Measurements from ENCODE around the gene CEACAM21. TPM values are rescaled to one million over a fixed set of nuclear protein-coding genes. Genes with fewer than 3 reads are reported as not detected.

Gene CEACAM21
- total RNA-seq, 1 experiment from 2014 or later, result 0.25 TPM

- Histone ChIP-seq H4K20me1 (ENCODE audit: insufficient read depth) (no peaks in the 10 kb centered on the region), H3K9ac (ENCODE audit: low read length) (no peak overlapping the region), H2AFZ (ENCODE audit: low read depth, low read length, poor library complexity, severe bottlenecking) (peak overlapping the region; percentile 100), H3K36me3 (ENCODE audit: control insufficient read depth in 1 of 2, insufficient read depth in 2 of 2, low read length in 2 of 2) (no peaks in the 10 kb centered on the region), H3K27ac (ENCODE audit: low read depth, low read length) (no peak overlapping the region), H3K4me2 (ENCODE audit: low read length) (peak overlapping the region; percentile 54), H3K4me3 (replicated peaks in 1 of 2; ENCODE audit: low read depth in 1 of 2, low read length in 2 of 2) (no peak overlapping the region), H3K4me1 (ENCODE audit: control insufficient read depth in 1 of 2, insufficient read depth in 2 of 2, low read length in 2 of 2) (peaks cover 0 to 4% of the 10 kb centered on the region in 2 experiments; a peak in 1 of 4 replicates), H3K27me3 (ENCODE audit: insufficient read depth, low read length) (peaks cover 9% of the 10 kb centered on the region; the same call in 1 of the 2 replicates), H3K9me3 (ENCODE audit: control insufficient read depth in 1 of 2, insufficient read depth in 1 of 2, low read depth in 1 of 2, low read length in 2 of 2) (no peaks in the 10 kb centered on the region; a peak in 1 of 4 replicates), H3K79me2 (ENCODE audit: insufficient read depth, low read length) (no peaks in the 10 kb centered on the region), H3K9me2 (ENCODE audit: insufficient read depth) (no peaks in the 10 kb centered on the region)
- ChIA-PET CTCF (interaction anchor here (0.8 to 1.0 kb wide), 3 partner anchors 10 to 93 kb away, joined by 3 to 5 read pairs (median 4); no protein-coding TSS in a partner anchor), POLR2A (no interaction called here), RAD21 (ENCODE audit: low non-redundant PET in 1 of 2, low total read pairs in 2 of 2, uncharacterized antibody in 2 of 2, unreplicated experiment in 2 of 2) (no interaction called here)
- DNase-seq (ENCODE audit: low read depth, low spot score) (peak; percentile 36), ATAC-seq (peak; percentile 76)
- intact Hi-C loops (cut with micrococcal nuclease), result no loop called here
- BruUV-seq (replicated peaks), result no TSS peak
- no peak for TF ChIP-seq ZNF274 (IDR thresholded peaks at IDR 0.05; ENCODE audit: low read depth, low read length)
- no peak for TF ChIP-seq POLR2A (IDR thresholded peaks at IDR 0.05; ENCODE audit: borderline replicate concordance, extremely low read depth, insufficient read depth, insufficient read length)
- TF ChIP-seq SIN3A (IDR thresholded peaks at IDR 0.05; ENCODE audit: low read depth), result no peak
- peak; percentile 47; the same call in 1 of the 2 replicates for TF ChIP-seq RAD21 (IDR thresholded peaks at IDR 0.05; ENCODE audit: low read depth)
- TF ChIP-seq CTCF (IDR thresholded peaks at IDR 0.05 in 2 of 3, conservative IDR thresholded peaks at IDR 0.05 in 1 of 3; ENCODE audit: borderline replicate concordance in 1 of 3, insufficient read depth in 1 of 3, low read depth in 2 of 3, low read length in 2 of 3), result peak; percentile 58 to 78 (median 63); a peak in 5 of 6 replicates
Observed at GRCh38 chr19:41541990-41542584, 33.9 kb upstream of the CEACAM21 start.

GRCh38 chr19:41542622-41543021 lies 33.3 kb upstream of the CEACAM21 start:
- no TSS peak for BruUV-seq (replicated peaks)
- Histone ChIP-seq H3K9me3 (ENCODE audit: control insufficient read depth in 1 of 2, insufficient read depth in 1 of 2, low read depth in 1 of 2, low read length in 2 of 2) (no peaks in the 10 kb centered on the region; a peak in 1 of 4 replicates), H3K9ac (ENCODE audit: low read length) (no peak overlapping the region), H3K27me3 (ENCODE audit: insufficient read depth, low read length) (peaks cover 13% of the 10 kb centered on the region), H3K9me2 (ENCODE audit: insufficient read depth) (no peaks in the 10 kb centered on the region), H2AFZ (ENCODE audit: low read depth, low read length, poor library complexity, severe bottlenecking) (peak overlapping the region; percentile 100), H4K20me1 (ENCODE audit: insufficient read depth) (no peaks in the 10 kb centered on the region), H3K4me3 (replicated peaks in 1 of 2; ENCODE audit: low read depth in 1 of 2, low read length in 2 of 2) (no peak overlapping the region), H3K4me2 (ENCODE audit: low read length) (peak overlapping the region; percentile 54; the same call in 1 of the 2 replicates), H3K36me3 (ENCODE audit: control insufficient read depth in 1 of 2, insufficient read depth in 2 of 2, low read length in 2 of 2) (no peaks in the 10 kb centered on the region), H3K27ac (ENCODE audit: low read depth, low read length) (no peak overlapping the region), H3K4me1 (ENCODE audit: control insufficient read depth in 1 of 2, insufficient read depth in 2 of 2, low read length in 2 of 2) (peaks cover 0 to 4% of the 10 kb centered on the region in 2 experiments; a peak in 1 of 4 replicates), H3K79me2 (ENCODE audit: insufficient read depth, low read length) (no peaks in the 10 kb centered on the region)
- CTCF ChIA-PET, result interaction anchor here (0.8 to 0.9 kb wide), 3 partner anchors 11 to 28 kb away, joined by 3 to 5 read pairs (median 4); no protein-coding TSS in a partner anchor
- POLR2A ChIA-PET, result no interaction called here
- TF ChIP-seq CBX3 (IDR thresholded peaks at IDR 0.05; ENCODE audit: low read depth) (no peak), JUND (IDR thresholded peaks at IDR 0.05) (no peak), TCF7L2 (IDR thresholded peaks at IDR 0.05; ENCODE audit: borderline replicate concordance, extremely low read depth, insufficient read depth, insufficient read length) (no peak), ZNF274 (IDR thresholded peaks at IDR 0.05; ENCODE audit: low read depth, low read length) (no peak), RAD21 (IDR thresholded peaks at IDR 0.05; ENCODE audit: low read depth) (no peak), POLR2A (IDR thresholded peaks at IDR 0.05; ENCODE audit: borderline replicate concordance, extremely low read depth, insufficient read depth, insufficient read length) (no peak), REST (IDR thresholded peaks at IDR 0.05; ENCODE audit: low read depth) (no peak), EZH2phosphoT487 (IDR thresholded peaks at IDR 0.05; ENCODE audit: borderline replicate concordance) (no peak), YY1 (IDR thresholded peaks at IDR 0.05; ENCODE audit: extremely low read depth, insufficient replicate concordance, low read depth, low read length) (no peak), SP1 (IDR thresholded peaks at IDR 0.05; ENCODE audit: low read depth) (no peak)
- ATAC-seq, result no peak
- intact Hi-C loops (cut with micrococcal nuclease), result no loop called here
- RAD21 ChIA-PET (ENCODE audit: low non-redundant PET in 1 of 2, low total read pairs in 2 of 2, uncharacterized antibody in 2 of 2, unreplicated experiment in 2 of 2), result interaction anchor here in 1 of 2 experiments (0.7 kb wide), 1 partner anchor 19 kb away, joined by 5 read pairs; no protein-coding TSS in a partner anchor
- DNase-seq (ENCODE audit: low read depth, low spot score), result no peak
